Osteoblast (primary cell): ENCODE results near the gene RADIL. TPM values are rescaled to one million over a fixed set of nuclear protein-coding genes. Genes with fewer than 3 reads are reported as not detected.

Source experiments
- DNase-seq: peaks from one replicate; pipeline ENCODE4 v3.0.0; 2011; ENCODE audit warnings: low spot score, mixed read lengths; ENCODE audit not compliant: insufficient read length; ENCODE audit errors: missing footprints
- H2AFZ ChIP-seq: 2 replicates; pipeline ENCODE4 v1.6.0; 2011; ENCODE audit warnings: mild to moderate bottlenecking, low read length
- H3K27ac ChIP-seq: 2 replicates; pipeline ENCODE4 v1.5.1; 2011; ENCODE audit warnings: mild to moderate bottlenecking, low read depth, low read length, moderate library complexity
- H3K27me3 ChIP-seq: 2 replicates; pipeline ENCODE4 v1.6.0; 2012; ENCODE audit warnings: mild to moderate bottlenecking, control low read depth, inconsistent platforms, low read length, moderate library complexity; ENCODE audit not compliant: insufficient read depth
- H3K36me3 ChIP-seq: 2 replicates; pipeline ENCODE4 v1.5.1; 2011; ENCODE audit warnings: mild to moderate bottlenecking, low read length, control low read depth, moderate library complexity; ENCODE audit not compliant: insufficient read depth
- H3K4me1 ChIP-seq: 2 replicates; pipeline ENCODE4 v1.5.1; 2011; ENCODE audit warnings: mild to moderate bottlenecking, low read length, control low read depth, moderate library complexity; ENCODE audit not compliant: insufficient read depth
- H3K4me2 ChIP-seq: 2 replicates; pipeline ENCODE4 v1.6.0; 2011; ENCODE audit warnings: mild to moderate bottlenecking, low read length; ENCODE audit not compliant: insufficient read depth
- H3K4me3 ChIP-seq: fragments of 200-600 bp; sonication (generic); 3 replicates; pipeline ENCODE4 v1.5.1; 2012; ENCODE audit warnings: mild to moderate bottlenecking, low read length, inconsistent platforms; ENCODE audit not compliant: insufficient read depth
- H3K79me2 ChIP-seq: 2 replicates; pipeline ENCODE4 v1.6.0; 2012; ENCODE audit warnings: mild to moderate bottlenecking, low read length, control low read depth, inconsistent platforms; ENCODE audit not compliant: insufficient read depth
- H3K9me3 ChIP-seq: 2 replicates; pipeline ENCODE4 v1.5.1; 2011; ENCODE audit warnings: low read depth, low read length, control low read depth
- H4K20me1 ChIP-seq: 2 replicates; pipeline ENCODE4 v1.6.0; 2012; ENCODE audit warnings: mild to moderate bottlenecking, low read length, control low read depth; ENCODE audit not compliant: insufficient read depth
- CTCF ChIP-seq: IDR thresholded peaks from 2 replicates; pipeline ENCODE4 v1.5.1; 2011; ENCODE audit warnings: mild to moderate bottlenecking, low read depth, low read length, moderate library complexity; ENCODE audit errors: extremely low read depth
- total RNA-seq: library from RNA; depleted of rRNA; stranded (reverse); fragments of >200 nt; gene quantifications from 2 replicates; pipeline ENCODE4 v1.2.3, GENCODE V29; 2012

The RADIL gene
- total RNA-seq, 1 donor: 1.1 TPM

GRCh38 chr7:4838626-4839334 lies 44.7 kb downstream of the RADIL start:
- Histone ChIP-seq H4K20me1 (no peaks in the 10 kb centered on the region), H3K27ac (no peak overlapping the region), H3K4me2 (no peak overlapping the region), H2AFZ (no peak overlapping the region), H3K4me1 (no peaks in the 10 kb centered on the region), H3K27me3 (no peaks in the 10 kb centered on the region), H3K36me3 (no peaks in the 10 kb centered on the region), H3K79me2 (no peaks in the 10 kb centered on the region), H3K9me3 (no peaks in the 10 kb centered on the region), H3K4me3 (no peak overlapping the region)
- no peak for TF ChIP-seq CTCF
- DNase-seq: no peak

- Histone ChIP-seq H3K9me3 (no peaks in the 10 kb centered on the region), H3K4me2 (no peak overlapping the region), H3K79me2 (no peaks in the 10 kb centered on the region)
These were observed 45.5 kb downstream of the RADIL start for GRCh38 chr7:4837803-4838625.

GRCh38 chr7:4837041-4837802 lies 46.3 kb downstream of the RADIL start:
- no peaks in the 10 kb centered on the region for H3K36me3 ChIP-seq
- H2AFZ ChIP-seq: peak overlapping the region; percentile 41
- no peaks in the 10 kb centered on the region for H4K20me1 ChIP-seq
- H3K9me3 ChIP-seq: no peaks in the 10 kb centered on the region
- no peak for TF ChIP-seq CTCF
- no peaks in the 10 kb centered on the region for H3K79me2 ChIP-seq
- H3K4me3 ChIP-seq: no peak overlapping the region
- no peak overlapping the region for H3K4me2 ChIP-seq
- peak; percentile 87 for DNase-seq
- no peaks in the 10 kb centered on the region for H3K27me3 ChIP-seq
- H3K4me1 ChIP-seq: no peaks in the 10 kb centered on the region
- H3K27ac ChIP-seq: no peak overlapping the region

More at GRCh38 chr7:4837803-4838625, 45.5 kb downstream of the RADIL start:
- Histone ChIP-seq H3K27me3 (no peaks in the 10 kb centered on the region), H3K4me3 (no peak overlapping the region), H2AFZ (no peak overlapping the region), H3K27ac (no peak overlapping the region), H4K20me1 (no peaks in the 10 kb centered on the region), H3K4me1 (no peaks in the 10 kb centered on the region), H3K36me3 (no peaks in the 10 kb centered on the region)
- DNase-seq: no peak
- no peak for TF ChIP-seq CTCF

- no peaks in the 10 kb centered on the region for H3K36me3 ChIP-seq
- H4K20me1 ChIP-seq: no peaks in the 10 kb centered on the region
- no peak overlapping the region for H3K4me3 ChIP-seq
- H3K79me2 ChIP-seq: no peaks in the 10 kb centered on the region
- peak; percentile 67 for DNase-seq
- H3K27me3 ChIP-seq: no peaks in the 10 kb centered on the region
- TF ChIP-seq CTCF: no peak
- H3K4me1 ChIP-seq: no peaks in the 10 kb centered on the region
- H3K9me3 ChIP-seq: no peaks in the 10 kb centered on the region
- no peak overlapping the region for H2AFZ ChIP-seq
- H3K4me2 ChIP-seq: no peak overlapping the region
- H3K27ac ChIP-seq: no peak overlapping the region
These were observed 47.3 kb downstream of the RADIL start for GRCh38 chr7:4836206-4836661.
